Right lobe of liver (tissue), 4 donors: Measurements from ENCODE around the gene SNX6.
"Not testable (repeated sequence)": the region's sequence is repeated elsewhere in the genome, so short reads cannot be mapped to it uniquely, and the experiment has no call there.

Experiments used
- CTCF ChIP-seq, 4 donors: fragments of 200-600 bp in 3 of 4; fragments of 450-650 bp in 1 of 4; IDR thresholded peaks; one replicate each; pipeline versions ENCODE4 v1.5.1 to v1.8.0; 2016 to 2022; ENCODE audit warnings: antibody characterized with exemption in 4 of 4, mild to moderate bottlenecking in 2 of 4
- POLR2A ChIP-seq: fragments of 450-650 bp; IDR thresholded peaks from one replicate; pipeline ENCODE4 v1.6.1; 2017; ENCODE audit warnings: antibody characterized with exemption, mild to moderate bottlenecking
- donor health status: DM: no; HTN: no; CAD: no.
- donor health status: DM: no; HTN: no; CAD: no.
- donor health status: DM: no; HTN: yes; CAD: no.

GRCh38 chr14:34562037-34562775 is 67.7 kb downstream of the SNX6 start:
- TF ChIP-seq POLR2A; CTCF (IDR thresholded peaks at IDR 0.05): not testable (repeated sequence)
